Coronary artery (tissue), 2 donors: Measurements from ENCODE around the gene CYB561D1.

ENCODE experiments used
- DNase-seq: peaks from one replicate; pipeline ENCODE4 v3.0.0-alpha.2; 2017; ENCODE audit warnings: low spot score
- H3K27ac ChIP-seq, 2 donors: fragments of 200-600 bp; sonication (generic); one replicate each; pipeline ENCODE4 v1.5.1; 2016 to 2019
- H3K4me3 ChIP-seq: fragments of 200-600 bp; sonication (generic); 2 replicates; pipeline ENCODE4 v1.5.1; 2016; ENCODE audit warnings: mild to moderate bottlenecking, moderate library complexity
- CTCF ChIP-seq: fragments of 200-600 bp; sonication (generic); IDR thresholded peaks from one replicate; pipeline ENCODE4 v1.5.1; 2019; ENCODE audit warnings: antibody characterized with exemption

Gene CYB561D1

GRCh38 chr1:109481646-109482045 lies 12.2 kb upstream of the CYB561D1 start:
- H3K27ac ChIP-seq, result no peak overlapping the region
- TF ChIP-seq CTCF, result no peak
- peak; percentile 68 for DNase-seq
- no peak overlapping the region for H3K4me3 ChIP-seq

- no peak overlapping the region for H3K27ac ChIP-seq
- H3K4me3 ChIP-seq, result no peak overlapping the region
- no peak for TF ChIP-seq CTCF
- no peak for DNase-seq
Observed at GRCh38 chr1:109482242-109482641, 11.7 kb upstream of the CYB561D1 start.

- DNase-seq, result no peak
- peak overlapping the region; percentile 98 for H3K4me3 ChIP-seq
- TF ChIP-seq CTCF, result no peak
- peak overlapping the region in 1 of 2 donors; percentile 99 for H3K27ac ChIP-seq
Observed at GRCh38 chr1:109482791-109483671, 10.9 kb upstream of the CYB561D1 start.

GRCh38 chr1:109483672-109484518 lies 10.0 kb upstream of the CYB561D1 start, which contains the start of gene ATXN7L2:
Gene ATXN7L2, plus strand, starts transcription at chr1:109483905. Its CDS starts 49 bp downstream, at chr1:109483954.
- Histone ChIP-seq H3K4me3 (peak within 1 kb of the TSS; percentile 98), H3K27ac (peak within 1 kb of the TSS; percentile 94 to 99)
- peak; percentile 97 for DNase-seq
- TF ChIP-seq CTCF, result no peak

GRCh38 chr1:109484519-109484975 lies 9.3 kb upstream of the CYB561D1 start:
- TF ChIP-seq CTCF, result no peak
- Histone ChIP-seq H3K27ac (peak overlapping the region in 1 of 2 donors; percentile 99), H3K4me3 (peak overlapping the region; percentile 98)
- no peak for DNase-seq

- TF ChIP-seq CTCF, result no peak
- Histone ChIP-seq H3K4me3 (peak overlapping the region; percentile 98), H3K27ac (no peak overlapping the region)
- DNase-seq, result no peak
Observed at GRCh38 chr1:109485001-109485400, 8.9 kb upstream of the CYB561D1 start.
